ENCODE measurements around the gene EDIL3. TPM values are rescaled to one million over a fixed set of nuclear protein-coding genes. Genes with fewer than 3 reads are reported as not detected.

The EDIL3 gene
- total and polyA plus RNA-seq, 2 of the 8 experiments (the other 6 are each of a cell fraction or from before 2014, with no cell fraction given), result 14.7 to 47.2 TPM

DNA sequence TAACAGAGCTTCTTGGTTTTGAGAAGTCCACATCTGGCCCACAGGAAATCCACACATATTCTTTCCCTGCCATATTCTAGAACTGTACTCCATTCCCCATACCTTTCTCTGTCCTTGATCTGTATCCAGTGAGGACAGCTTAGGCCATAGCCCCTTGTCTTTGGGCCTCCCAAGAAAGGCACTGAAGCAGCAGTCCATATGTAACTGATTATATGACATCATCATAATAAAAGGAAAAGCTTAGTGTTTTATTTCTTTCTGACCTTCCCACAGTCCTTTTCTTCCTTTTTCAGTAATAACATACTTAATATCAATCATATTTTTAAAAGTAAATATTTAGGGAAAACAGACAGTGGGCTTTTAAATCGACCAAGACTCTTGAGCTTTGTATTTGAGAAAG lies 222.0 kb downstream of the EDIL3 start:
- TF ChIP-seq BRCA1 (IDR thresholded peaks at IDR 0.05; ENCODE audit: low read depth, low read length) (no peak), GTF2F1 (IDR thresholded peaks at IDR 0.05; ENCODE audit: borderline replicate concordance, low read depth, low read length) (no peak), FOSL1 (IDR thresholded peaks at IDR 0.05; ENCODE audit: insufficient read depth, low read depth, low read length) (no peak), EGR1 (IDR thresholded peaks at IDR 0.05; ENCODE audit: borderline replicate concordance, low read depth, low read length) (no peak)
- Histone ChIP-seq H4K20me1 (replicated peaks in 1 of 2; ENCODE audit: control insufficient read depth in 1 of 2, insufficient read depth in 2 of 2, low read length in 2 of 2) (no peaks in the 10 kb centered on the region), H3K36me3 (ENCODE audit: control insufficient read depth in 2 of 4, insufficient read depth in 4 of 4, low read length in 3 of 4) (peaks cover 0 to 4% (median 0%) of the 10 kb centered on the region in 4 experiments; a peak in 2 of 8 replicates), H3K9ac (replicated peaks in 1 of 4; ENCODE audit: extremely low read depth in 1 of 4, low read depth in 3 of 4, low read length in 3 of 4) (no peak overlapping the region), H2BK120ac (replicated peaks; ENCODE audit: low read depth, low read length) (no peak overlapping the region), H3K9me3 (ENCODE audit: insufficient read depth in 2 of 2, low read depth in 1 of 2, low read length in 1 of 2) (no peaks in the 10 kb centered on the region), H3K23ac (ENCODE audit: insufficient read length) (no peak overlapping the region), H4K91ac (replicated peaks; ENCODE audit: insufficient read length, low read length) (no peak overlapping the region), H3K4me2 (ENCODE audit: insufficient read depth in 1 of 2, low read depth in 2 of 2, low read length in 2 of 2) (no peak overlapping the region), H4K5ac (ENCODE audit: insufficient read length, low read depth, low read length) (no peak overlapping the region), H2BK12ac (ENCODE audit: low read depth, low read length) (no peak overlapping the region), H3K79me1 (ENCODE audit: low read depth, low read length) (no peaks in the 10 kb centered on the region), H3K4me3 (ENCODE audit: extremely low read depth in 1 of 4, insufficient read depth in 2 of 4, low read depth in 3 of 4, low read length in 4 of 4) (no peak overlapping the region), H3K79me2 (ENCODE audit: control insufficient read depth in 1 of 2, insufficient read depth in 2 of 2, low read length in 2 of 2) (no peaks in the 10 kb centered on the region), H3K56ac (replicated peaks; ENCODE audit: insufficient read length, low read depth, low read length) (no peak overlapping the region), H2BK15ac (ENCODE audit: low read length) (no peak overlapping the region), H3K4me1 (replicated peaks in 1 of 4; ENCODE audit: control insufficient read depth in 3 of 4, insufficient read depth in 4 of 4, low read length in 3 of 4) (no peaks in the 10 kb centered on the region), H3K23me2 (ENCODE audit: low read depth, low read length) (no peaks in the 10 kb centered on the region), H3K27ac (ENCODE audit: low read depth, low read length) (no peak overlapping the region), H3K18ac (ENCODE audit: extremely low read depth, low read length) (no peak overlapping the region), H3K27me3 (replicated peaks in 1 of 4; ENCODE audit: control insufficient read depth in 3 of 4, extremely low read depth in 1 of 4, insufficient read depth in 3 of 4, low read length in 3 of 4) (no peaks in the 10 kb centered on the region), H3K14ac (ENCODE audit: insufficient read length) (no peak overlapping the region), H2AFZ (ENCODE audit: low read length) (no peak overlapping the region), H4K8ac (ENCODE audit: extremely low read depth, insufficient read depth, low read length) (no peak overlapping the region), H2BK5ac (ENCODE audit: low read depth, low read length) (no peak overlapping the region), H2AK5ac (ENCODE audit: low read depth, low read length) (no peak overlapping the region), H2BK20ac (ENCODE audit: low read length) (no peak overlapping the region), H3K4ac (replicated peaks; ENCODE audit: insufficient read length, low read depth, low read length) (no peak overlapping the region)
- ChIA-PET POLR2A (ENCODE audit: partially characterized antibody) (no interaction called here), CTCF (ENCODE audit: partially characterized antibody) (interaction anchor here (0.9 kb wide), 1 partner anchor 236 kb away, joined by 3 read pairs; no protein-coding TSS in a partner anchor)
- DNase-seq (ENCODE audit: low read depth in 1 of 2, low spot score in 2 of 2) (no peak), FAIRE-seq (no peak)
- WGBS, 2 experiments (ENCODE audit: extremely low coverage in 1 of 2, insufficient coverage in 1 of 2, insufficient read length in 1 of 2, insufficient replicate concordance in 2 of 2, low coverage in 1 of 2, low lambda C conversion rate in 2 of 2, missing lambda C conversion rate in 1 of 2), result 87% methylated on average over 1 of the region's 1 CpG; no CpG with 5 or more reads in 1 of the 2 experiments

All from H1 (cell line).